Neural cell (in vitro differentiated cells): ENCODE data around the gene SRRM2.

ENCODE experiments used
- CTCF ChIP-seq: fragments of 450-650 bp; IDR thresholded peaks from 2 replicates; pipeline ENCODE4 v1.5.1; 2014; ENCODE audit warnings: antibody characterized with exemption, mild to moderate bottlenecking, moderate library complexity; ENCODE audit not compliant: poor library complexity, severe bottlenecking
- EZH2 ChIP-seq: fragments of 200-600, 300-800 bp; shearing (Covaris generic), sonication (generic); IDR thresholded peaks from 2 replicates; pipeline ENCODE4 v1.6.1; 2014; ENCODE audit warnings: antibody characterized with exemption, low read length, borderline replicate concordance, mild to moderate bottlenecking; ENCODE audit not compliant: insufficient read depth, poor library complexity, severe bottlenecking
- POLR2AphosphoS5 ChIP-seq: IDR thresholded peaks from 2 replicates; pipeline ENCODE4 v1.6.1; 2012
- TAF1 ChIP-seq: IDR thresholded peaks from 2 replicates; pipeline ENCODE4 v1.6.1; 2012; ENCODE audit warnings: low read depth

- TF ChIP-seq CTCF, result no peak
- no peak for TF ChIP-seq TAF1
- TF ChIP-seq EZH2, result no peak
- TF ChIP-seq POLR2AphosphoS5, result no peak
Observed at GRCh38 chr16:2745961-2746360, 6.5 kb upstream of the SRRM2 start.
